GM21360 (cell line): ENCODE data around the gene ZFAND6.
"Not testable (repeated sequence)": the region's sequence is repeated elsewhere in the genome, so short reads cannot be mapped to it uniquely, and the experiment has no call there.

Source experiments
- ATAC-seq: cut with Tn5 transposase; IDR thresholded peaks from one replicate; pipeline ENCODE4 v1.9.1; 2021; ENCODE audit warnings: mild to moderate bottlenecking, moderate library complexity; ENCODE audit not compliant: unreplicated experiment

ZFAND6 gene

GRCh38 chr15:80058851-80059785 is at the start of gene ZFAND6:
ZFAND6 (plus strand) TSS chr15:80059676; CDS start chr15:80120345, 60,669 bp downstream.
- ATAC-seq, result peak; percentile 70

- no peak for ATAC-seq
Measured at GRCh38 chr15:80010131-80010673, 49.3 kb upstream of the ZFAND6 start.

- ATAC-seq, result peak; percentile 39
Measured at GRCh38 chr15:80011041-80011523, 48.4 kb upstream of the ZFAND6 start.

- ATAC-seq, result no peak
Measured at GRCh38 chr15:80011596-80011995, 47.9 kb upstream of the ZFAND6 start.

GRCh38 chr15:80012060-80012726 is 47.3 kb upstream of the ZFAND6 start:
- ATAC-seq, result no peak

GRCh38 chr15:80014186-80014585 is 45.3 kb upstream of the ZFAND6 start:
- ATAC-seq, result not testable (repeated sequence)

- ATAC-seq, result no peak
Measured at GRCh38 chr15:80015156-80015555, 44.3 kb upstream of the ZFAND6 start.

- ATAC-seq, result not testable (repeated sequence)
Measured at GRCh38 chr15:80016506-80016905, 43.0 kb upstream of the ZFAND6 start.

GRCh38 chr15:80017139-80017538 is 42.3 kb upstream of the ZFAND6 start:
- not testable (repeated sequence) for ATAC-seq

GRCh38 chr15:80019168-80019745 is 40.2 kb upstream of the ZFAND6 start:
- ATAC-seq, result no peak

GRCh38 chr15:80020149-80020548 is 39.3 kb upstream of the ZFAND6 start:
- not testable (repeated sequence) for ATAC-seq

GRCh38 chr15:80020731-80021130 is 38.7 kb upstream of the ZFAND6 start:
- no peak for ATAC-seq

GRCh38 chr15:80026310-80026709 is 33.2 kb upstream of the ZFAND6 start:
- ATAC-seq, result no peak

GRCh38 chr15:80026754-80027153 is 32.7 kb upstream of the ZFAND6 start:
- no peak for ATAC-seq

- ATAC-seq, result no peak
Measured at GRCh38 chr15:80028937-80029336, 30.5 kb upstream of the ZFAND6 start.

- no peak for ATAC-seq
Measured at GRCh38 chr15:80031841-80032240, 27.6 kb upstream of the ZFAND6 start.

- no peak for ATAC-seq
Measured at GRCh38 chr15:80034629-80035028, 24.8 kb upstream of the ZFAND6 start.

GRCh38 chr15:80036071-80036470 is 23.4 kb upstream of the ZFAND6 start:
- no peak for ATAC-seq

GRCh38 chr15:80041494-80042253 is 17.8 kb upstream of the ZFAND6 start:
- ATAC-seq, result no peak

GRCh38 chr15:80042568-80042967 is 16.9 kb upstream of the ZFAND6 start:
- ATAC-seq, result no peak
